Stimulated activated naive CD4-positive, alpha-beta T cell treated with Interleukin-2 at 50 U/mL for 16 hours (primary cell): ENCODE data around the gene ATG12.
"Not testable (repeated sequence)": the region's sequence is repeated elsewhere in the genome, so short reads cannot be mapped to it uniquely, and the experiment has no call there.

Source experiments
- DNase-seq: peaks from one replicate; lab custom pipeline; 2025; lab: John Stamatoyannopoulos, UW

Gene ATG12

DNA sequence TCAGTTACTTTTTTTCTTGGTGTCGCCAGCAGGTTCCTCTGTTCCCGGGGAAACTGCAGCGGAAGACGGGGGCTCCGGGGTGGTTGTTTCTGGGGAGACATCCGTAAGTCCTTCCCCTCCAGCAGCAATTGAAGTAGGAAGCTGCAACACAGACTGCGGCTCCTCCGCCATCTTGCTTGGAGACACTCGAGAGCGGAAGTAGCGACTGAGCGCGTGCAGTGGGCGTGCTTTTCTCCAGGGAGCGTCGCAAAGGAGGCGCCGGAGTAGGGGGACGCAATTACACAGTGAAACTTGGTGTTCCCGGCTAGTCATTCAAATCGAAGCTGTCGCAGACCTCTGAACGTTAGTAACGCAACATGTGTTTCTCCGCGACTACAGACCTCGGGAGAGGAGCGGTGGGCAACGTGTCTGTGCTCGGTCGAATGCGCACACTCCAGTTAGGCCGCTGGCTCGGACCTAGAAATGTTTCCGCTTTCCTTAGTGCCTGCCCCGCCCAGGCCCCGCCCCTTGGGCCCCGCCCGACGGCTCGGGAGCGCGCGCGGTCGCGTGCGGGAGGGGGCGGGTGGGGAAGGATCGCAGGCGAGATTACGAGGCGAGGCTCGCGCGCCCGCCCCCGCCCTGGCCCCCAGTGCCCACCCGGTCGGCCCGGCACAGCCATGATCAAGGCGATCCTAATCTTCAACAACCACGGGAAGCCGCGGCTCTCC, at the start of gene ATG12, which contains the start of gene AP3S1:
TSS of gene ATG12 (minus strand) at position 184 of the 707 bp plus-strand sequence. CDS start at position 171, 13 bp downstream.
TSS of gene AP3S1 (plus strand) at position 554 of the 707 bp plus-strand sequence. CDS start at position 657, 103 bp downstream.
- peak; percentile 90 for DNase-seq

DNA sequence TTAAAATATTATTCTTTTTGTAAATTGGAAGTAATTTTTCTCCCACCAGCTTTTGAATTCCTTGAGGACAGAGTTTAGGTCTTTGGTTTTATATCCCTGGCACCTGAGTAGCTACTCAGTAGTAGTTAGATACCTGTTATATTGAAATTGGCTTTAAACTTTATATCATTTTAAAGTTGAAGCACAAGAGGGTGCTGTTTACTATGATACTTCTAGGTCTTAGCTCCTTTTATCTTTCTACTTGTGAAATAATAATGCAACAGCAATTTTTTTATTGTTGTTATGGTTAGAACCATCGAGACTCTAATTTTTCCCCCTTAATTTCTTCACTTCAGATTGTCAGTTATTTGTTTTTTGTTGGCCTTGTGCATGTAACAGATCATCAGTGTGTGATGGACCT, 46.7 kb upstream of the ATG12 start:
- no peak for DNase-seq

DNA sequence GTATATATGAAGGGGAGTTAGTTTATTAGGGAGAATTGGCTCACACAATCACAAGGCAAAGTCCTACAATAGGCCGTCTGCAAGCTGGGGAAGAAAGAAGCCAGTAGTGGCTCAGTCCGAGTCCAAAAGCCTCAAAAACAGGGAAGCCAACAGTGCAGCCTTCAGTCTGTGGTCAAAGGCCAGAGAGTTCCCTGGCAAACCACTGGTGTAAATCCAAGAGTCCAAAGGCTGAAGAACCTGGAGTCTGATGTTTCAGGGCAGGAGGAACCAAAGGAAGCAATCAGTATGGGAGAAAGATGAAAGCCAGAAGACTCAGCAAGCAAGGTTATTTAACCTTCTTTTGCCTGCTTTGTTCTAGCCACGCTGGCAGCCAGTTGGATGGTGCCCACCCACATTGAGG, 43.8 kb upstream of the ATG12 start:
- not testable (repeated sequence) for DNase-seq

DNA sequence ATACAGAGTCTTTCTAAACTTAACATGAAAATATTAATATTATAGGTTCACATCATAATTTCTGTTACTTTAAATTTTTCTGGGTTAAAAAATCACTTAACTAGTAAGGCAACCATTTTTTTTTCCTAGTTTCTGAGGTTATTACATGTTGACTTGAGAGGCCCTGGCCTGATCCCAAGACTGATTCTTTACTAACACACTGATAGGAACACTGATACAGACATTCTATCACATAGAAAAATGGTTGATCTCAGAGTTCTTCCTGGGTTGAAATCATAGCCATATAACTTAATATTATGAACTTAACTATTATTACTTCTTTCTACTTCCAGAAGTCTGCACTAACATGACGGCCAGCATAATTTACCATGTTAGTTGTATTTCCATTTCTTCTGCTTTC, 43.3 kb upstream of the ATG12 start:
- no peak for DNase-seq

DNA sequence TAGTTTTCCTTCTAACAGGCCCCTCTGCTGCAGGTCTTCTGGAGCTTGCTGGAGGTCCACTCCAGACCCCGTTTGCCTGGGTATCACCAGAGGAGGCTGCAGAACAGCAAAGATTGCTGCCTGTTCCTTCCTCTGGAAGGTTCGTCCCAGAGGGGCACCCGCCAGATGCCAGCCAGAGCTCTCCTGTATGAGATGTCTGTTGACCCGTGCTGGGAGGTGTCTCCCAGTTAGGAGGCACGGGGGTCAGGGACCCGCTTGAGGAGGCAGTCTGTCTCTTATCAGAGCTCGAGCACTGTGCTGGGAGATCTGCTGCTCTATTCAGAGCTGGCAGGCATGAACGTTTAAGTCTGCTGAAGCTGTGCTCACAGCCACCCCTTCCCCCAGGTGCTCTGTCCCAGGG, 41.1 kb upstream of the ATG12 start:
- not testable (repeated sequence) for DNase-seq

DNA sequence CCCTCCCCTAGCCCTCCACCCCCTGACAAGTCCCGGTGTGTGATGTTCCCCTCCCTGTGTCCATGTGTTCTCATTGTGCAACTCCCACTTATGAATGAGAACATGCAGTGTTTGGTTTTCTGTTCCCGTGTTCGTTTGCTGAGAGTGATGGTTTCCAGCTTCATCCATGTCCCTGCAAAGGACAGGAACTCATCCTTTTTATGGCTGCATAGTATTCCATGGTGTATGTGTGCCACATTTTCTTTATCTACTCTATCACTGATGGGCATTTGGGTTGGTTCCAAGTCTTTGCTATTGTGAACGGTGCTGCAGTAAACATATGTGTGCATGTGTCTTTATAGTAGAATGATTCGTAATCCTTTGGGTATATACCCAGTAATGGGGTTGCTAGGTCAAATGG, 36.0 kb upstream of the ATG12 start:
- DNase-seq, result not testable (repeated sequence)

DNA sequence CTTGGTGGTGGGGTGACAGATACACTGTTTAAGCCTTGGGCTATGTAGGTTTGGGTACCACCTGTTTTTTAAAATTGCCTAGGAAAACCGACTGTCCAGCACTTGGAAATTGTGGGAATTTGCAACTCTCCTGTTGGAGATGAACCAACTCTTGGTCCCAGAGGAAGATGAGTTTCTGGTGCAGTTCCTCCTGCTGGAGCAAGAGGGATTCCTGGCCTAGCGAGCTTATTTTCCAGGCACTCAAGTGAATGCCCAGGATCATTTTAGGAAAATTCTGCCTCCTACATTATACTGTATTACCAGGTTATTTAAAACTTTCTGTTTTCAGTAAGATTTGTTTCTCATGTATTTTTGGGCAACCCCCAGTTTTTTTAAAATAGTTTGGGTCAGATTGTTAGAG, 34.1 kb upstream of the ATG12 start:
- no peak for DNase-seq

DNA sequence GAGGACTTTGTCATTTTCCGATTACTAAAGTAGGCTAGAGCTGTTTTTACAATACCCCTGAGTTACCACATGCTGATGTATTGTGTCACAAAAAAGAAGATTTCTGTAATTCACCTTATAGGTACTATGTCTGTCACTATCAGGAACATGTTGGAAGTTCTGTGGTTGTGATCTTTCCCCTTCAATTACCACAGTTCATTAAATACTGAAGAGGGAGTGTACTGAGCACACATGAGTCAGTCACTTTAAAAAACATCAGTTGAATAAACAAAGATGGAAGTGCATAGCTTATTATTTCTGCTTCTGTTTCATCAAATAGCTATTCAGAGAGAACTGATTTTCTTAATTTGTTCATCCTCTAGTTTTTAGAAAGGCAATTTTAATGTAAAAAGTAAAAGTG, 32.0 kb upstream of the ATG12 start:
- DNase-seq, result no peak

DNA sequence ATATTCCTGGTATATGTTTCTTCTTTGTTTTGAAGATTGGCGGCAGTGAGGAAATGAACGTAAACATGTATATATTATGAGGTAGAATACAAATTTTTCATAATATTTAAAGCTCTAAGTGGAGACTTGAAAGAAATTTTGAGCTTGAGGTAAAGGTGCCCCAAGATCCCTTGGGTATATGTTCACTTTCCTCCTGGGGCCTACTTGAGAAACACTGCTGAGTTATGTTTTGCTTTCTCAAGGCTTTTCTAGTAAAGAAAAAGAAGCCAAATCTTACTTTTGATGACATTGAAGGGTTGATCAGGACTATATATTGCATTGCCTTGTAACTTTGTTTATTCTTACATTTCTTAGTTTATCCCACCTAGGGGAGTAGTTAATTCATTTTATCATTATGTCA, 31.1 kb upstream of the ATG12 start:
- no peak for DNase-seq

DNA sequence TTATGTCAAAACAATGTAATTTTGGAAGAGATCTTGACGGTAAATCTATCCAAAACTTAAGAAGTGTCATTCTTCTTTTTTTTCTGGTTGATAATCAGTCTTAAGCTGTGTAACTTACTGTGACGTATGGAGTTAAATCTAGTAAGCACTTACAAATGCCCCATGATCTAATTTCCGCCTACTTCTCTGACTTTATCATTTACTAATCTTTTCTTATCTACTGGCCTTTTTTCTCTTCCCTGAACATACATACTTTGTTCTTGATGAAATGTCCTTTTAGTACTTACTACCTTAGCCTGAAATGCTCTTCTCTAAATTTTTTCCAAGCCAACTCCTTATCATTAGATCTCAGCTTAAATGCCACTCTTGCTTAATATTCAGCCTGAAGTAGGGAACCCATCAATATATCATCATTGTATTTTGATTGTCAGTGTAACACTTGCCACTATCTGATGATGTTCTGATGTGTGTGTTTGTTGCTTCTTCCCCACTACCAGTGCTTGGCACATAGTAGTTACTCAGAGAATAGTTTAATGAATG, 28.0 kb upstream of the ATG12 start:
- DNase-seq, result no peak

DNA sequence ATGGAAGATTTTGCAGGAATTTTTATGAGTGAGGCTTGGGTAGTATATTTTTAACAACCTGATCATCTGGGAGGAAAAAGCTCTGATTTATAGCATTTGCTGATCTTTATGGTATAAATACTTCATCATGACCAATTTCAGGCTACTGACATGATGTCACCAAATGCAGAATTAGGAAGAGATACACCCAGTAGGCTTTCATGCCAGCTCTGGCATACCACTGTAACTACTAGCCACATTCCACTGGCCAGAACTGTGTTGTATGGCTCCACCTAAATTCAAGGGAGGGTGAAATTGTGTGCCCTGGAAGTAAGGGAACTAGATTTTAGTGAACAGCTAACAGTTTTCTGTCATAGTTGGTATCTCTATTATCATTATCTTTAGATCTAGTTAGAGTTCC, 18.0 kb upstream of the ATG12 start:
- no peak for DNase-seq

DNA sequence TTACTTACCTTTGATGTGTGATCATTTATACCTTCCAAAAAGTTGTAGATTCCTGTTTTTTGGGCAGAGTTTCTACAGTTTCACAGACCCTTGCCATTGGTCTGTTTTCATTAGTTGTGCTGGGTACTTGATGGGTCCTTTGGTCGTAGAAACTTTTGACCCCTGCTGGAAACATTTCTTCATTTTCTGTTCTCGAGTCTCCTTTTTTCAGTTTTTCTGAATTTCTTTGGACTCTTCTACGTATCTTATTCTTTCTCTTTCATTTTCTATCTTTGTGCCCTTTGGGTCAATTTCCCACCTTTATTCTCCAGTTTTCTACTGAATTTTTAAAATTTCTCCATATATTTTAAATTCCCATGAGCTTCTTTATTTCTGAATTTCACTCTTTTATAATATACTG, 17.0 kb upstream of the ATG12 start:
- DNase-seq, result no peak

DNA sequence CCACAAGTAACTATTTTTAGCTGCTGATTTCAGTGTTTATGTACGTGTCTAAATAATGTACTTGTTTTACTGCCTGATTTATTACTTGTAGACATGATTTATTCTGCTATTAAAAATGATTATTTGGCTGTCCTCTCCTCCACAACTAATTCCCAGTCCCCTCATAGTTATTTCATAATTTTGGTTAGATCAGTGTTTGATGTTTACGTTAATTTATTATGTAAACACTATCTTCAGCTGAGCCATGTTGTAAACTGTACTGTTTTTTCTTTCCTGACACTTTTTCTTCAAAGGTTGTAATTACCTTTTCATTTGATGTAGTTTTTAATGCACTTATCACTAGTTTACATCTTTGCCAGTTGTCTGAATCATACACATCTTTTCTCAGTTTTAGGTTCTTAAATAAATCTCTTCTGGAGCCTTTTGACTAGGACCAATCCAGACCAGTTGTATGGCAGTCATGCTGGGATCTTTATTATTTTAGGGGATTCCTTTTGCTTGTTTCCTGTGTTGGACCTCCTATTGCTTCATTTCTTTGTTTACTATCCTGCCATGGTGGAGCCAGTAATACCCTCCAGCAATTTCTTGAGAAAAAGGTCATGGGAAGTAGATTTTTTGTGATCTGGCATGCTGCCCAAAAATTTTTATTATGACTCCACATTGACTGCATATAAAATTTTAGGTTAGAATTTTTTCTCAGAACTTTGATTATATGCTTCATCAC, 16.4 kb upstream of the ATG12 start:
- no peak for DNase-seq

DNA sequence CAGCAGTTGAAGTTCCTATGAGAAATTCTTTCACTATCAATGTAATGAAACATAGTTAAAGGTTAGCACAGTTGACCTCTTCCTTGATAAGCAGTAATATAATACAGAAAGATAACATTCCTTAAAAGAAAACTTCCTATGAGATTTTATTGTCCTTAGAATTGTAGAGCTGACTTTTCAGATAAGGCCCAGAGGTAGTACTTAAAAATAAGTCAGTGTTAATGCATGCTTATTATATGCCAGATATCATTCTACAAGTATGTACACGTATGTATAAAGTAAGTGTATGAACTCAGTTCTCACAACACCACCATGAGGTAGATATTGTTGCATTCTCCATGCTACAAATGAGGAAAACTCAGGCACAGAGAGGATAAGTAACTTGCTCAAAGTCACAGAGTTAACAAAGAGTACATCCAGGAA, 15.7 kb upstream of the ATG12 start:
- no peak for DNase-seq

DNA sequence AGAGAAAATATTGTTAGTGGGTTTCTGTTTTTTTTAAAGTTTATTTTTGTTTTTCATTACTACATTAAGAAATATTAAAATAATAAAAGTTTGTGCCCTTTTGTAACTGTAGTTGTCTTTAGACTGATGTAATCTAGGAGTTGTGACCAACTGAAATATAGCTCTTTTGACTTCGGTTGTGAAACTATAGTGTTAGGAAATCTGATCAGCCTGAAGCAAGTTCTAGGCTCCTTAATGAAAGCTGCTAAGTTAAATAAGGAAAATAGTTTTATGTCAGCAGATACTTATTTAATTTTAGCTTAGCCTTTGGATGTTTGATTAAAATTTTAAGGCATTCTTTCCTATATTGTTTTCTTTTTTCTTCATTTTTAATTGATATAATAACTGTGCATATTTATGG, 14.6 kb upstream of the ATG12 start:
- DNase-seq, result no peak

DNA sequence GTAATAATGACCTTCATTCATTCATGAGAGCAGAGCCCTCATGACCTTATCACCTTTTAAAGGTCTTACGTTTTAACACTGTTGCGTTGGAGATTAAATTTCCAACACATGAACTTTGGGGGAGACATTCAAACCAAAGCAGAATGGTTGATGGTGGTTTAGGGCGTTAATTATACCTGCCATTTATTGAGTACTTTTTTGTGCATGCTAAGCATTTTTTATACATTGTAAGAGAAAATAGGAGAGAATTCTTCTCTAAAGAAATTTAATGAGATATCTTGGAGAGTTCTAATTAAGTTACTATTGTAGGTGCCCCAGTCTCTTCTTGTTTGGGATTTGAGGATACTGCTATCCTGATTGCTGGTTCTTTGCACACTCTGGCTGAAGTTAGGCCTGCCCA, 12.8 kb upstream of the ATG12 start:
- DNase-seq, result no peak

DNA sequence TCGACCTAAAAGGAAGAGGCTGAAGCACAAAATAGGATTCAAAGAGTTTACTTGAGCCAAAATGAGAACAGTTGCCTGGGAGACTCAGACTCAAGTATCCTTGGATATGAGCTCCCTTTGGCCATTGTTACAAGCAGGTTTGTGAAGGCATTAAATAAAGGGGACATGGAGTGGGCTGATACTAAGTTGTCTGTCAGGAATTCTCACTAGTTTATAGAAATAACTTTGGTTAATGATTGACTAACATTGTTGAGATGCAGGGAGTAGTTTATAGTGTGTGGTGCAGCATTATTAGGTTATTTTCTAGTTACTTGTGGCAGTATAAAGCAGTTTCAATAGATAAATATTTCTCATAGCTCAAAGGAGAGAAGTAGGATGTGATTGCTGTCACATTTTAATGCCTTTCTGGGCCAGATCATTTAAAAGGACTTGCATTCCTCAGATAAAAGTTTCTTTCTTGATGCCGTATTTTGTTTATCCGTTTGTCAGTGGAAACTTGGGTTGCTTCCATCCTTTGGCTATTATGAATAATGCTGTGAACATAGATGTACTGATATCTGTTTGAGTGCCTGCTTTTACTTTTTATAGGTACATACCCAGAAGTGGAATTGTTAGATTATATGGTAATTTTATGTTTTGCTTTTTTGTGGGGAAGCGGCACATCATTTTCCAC, 9.5 kb upstream of the ATG12 start:
- DNase-seq, result no peak

DNA sequence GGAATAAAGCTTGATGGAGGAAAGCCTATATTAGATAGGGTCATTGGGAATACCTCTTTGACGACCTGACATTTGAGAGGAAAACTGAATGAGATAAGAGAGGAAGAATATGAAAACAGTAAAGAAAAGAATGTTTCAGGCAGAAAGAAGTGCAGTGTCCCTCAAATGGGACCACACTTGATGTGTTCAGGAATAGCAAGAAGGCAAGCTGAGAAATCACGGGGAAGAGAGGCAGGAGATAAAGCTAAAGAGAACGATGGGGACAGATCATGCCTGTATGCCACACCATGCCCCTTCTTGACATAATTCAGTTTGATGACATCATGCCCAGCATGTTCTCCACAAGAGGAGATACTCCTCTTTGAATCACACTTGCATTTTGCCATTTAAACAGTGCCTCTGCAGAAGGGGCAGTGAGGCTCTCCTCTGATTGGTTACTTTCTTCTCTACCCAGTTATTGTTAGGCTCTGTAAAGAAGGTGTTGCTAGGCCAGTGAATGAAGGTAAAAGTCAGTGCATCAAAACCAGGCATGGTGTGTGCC, 8.0 kb upstream of the ATG12 start:
- no peak for DNase-seq

DNA sequence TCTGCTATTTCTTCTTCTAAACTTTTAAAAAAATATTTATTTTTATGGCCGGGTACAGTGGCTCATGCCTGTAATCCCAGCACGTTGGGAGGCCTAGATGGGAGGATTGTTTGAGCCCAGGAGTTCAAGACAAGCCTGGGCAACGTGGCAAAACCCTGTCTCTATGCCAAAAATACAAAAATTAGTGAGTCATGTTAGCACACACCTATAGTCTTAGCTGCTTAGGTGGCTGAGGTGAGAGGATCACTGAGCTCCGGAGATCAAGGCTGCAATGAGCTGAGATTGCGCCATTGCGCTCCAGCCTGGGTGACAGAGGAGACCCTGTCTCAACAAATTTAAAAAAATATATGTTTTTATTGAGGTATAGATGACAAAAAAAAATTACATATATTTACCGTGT, 5.9 kb upstream of the ATG12 start:
- DNase-seq, result no peak

DNA sequence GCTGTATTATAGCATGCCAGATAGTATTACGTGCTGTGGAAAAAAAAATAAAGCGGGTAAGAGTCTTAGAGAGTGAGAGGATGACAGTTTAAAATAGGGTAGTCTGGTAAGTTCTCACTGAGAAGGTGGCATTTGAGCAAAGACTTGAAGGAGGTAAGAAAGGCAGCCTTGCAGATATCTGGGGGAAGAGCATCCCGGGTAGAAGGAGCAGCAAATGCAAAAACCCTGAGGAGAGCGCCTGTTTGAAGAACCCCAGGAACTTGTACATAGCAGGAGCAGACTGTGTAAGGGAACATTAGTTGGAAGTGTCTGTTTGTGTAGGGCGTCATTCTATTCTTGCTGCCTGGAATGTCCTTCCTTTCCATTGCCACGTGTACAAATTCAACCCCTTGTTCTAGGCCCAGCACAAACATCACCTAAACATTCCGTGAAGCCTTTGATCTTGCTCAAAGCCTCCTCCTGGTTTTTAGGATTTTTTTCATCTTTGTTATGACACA, 3.0 kb upstream of the ATG12 start:
- no peak for DNase-seq

DNA sequence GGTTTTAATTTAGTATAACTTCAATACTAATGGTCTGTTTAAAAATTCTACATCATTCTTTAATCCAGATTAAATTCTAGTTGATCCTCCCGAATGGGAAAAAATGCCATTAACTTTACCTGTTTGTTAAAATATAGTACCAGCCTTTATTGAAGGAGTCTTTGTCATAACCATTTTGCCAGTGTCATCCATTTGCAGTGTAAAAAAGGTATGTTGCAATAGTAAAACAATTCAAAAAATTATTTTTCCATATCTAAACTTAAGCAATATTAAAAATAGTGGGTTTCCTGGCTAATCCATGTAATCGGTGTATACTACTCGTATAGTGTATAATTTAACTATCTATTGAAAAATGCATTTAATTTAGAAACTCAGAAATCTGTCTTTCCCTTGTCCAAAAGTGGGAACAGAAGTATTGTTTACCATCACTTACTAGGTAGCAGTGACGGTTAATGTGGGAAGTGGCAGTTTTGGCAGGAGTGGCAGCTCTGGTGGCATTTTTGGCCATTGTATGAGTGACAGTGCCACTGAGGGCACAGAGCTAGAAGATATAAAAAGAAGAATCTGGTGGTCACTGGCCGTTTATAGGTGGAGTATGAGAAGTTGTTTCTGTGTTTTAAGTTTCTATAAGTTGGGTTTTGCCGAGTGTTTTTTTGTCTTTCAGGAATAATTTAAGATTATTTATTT, 2.2 kb upstream of the ATG12 start:
- no peak for DNase-seq

DNA sequence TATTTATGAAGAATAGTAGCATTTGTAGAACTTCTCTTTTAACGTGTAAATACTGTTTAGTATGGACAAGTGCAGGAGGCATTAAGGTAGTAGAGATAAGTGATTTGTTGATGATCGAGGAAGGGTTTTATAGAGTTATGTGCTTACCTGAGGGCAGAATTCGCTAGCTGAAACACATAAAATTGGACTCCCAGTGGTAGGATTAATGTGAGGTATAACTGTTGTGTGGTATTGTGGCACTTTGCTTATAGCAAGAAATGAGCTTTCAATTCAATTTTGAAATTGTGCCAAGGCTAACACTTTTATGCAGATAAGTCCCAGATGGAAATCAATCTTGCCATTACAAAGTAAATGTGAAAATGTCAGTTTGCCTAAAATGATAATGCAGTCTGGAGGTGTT, 1.6 kb upstream of the ATG12 start:
- no peak for DNase-seq
